ENCODE data around the gene PGPEP1.
"Not testable (repeated sequence)": the region's sequence is repeated elsewhere in the genome, so short reads cannot be mapped to it uniquely, and the experiment has no call there.

PGPEP1 gene

GRCh38 chr19:18349524-18350128, 9.2 kb downstream of the PGPEP1 start:
- no peak for DNase-seq (ENCODE audit: low read depth)
- H3K4me3 ChIP-seq (ENCODE audit: low read depth, low read length) = no peak overlapping the region
- TF ChIP-seq CTCF (IDR thresholded peaks at IDR 0.05; ENCODE audit: low read depth, low read length, missing control alignments) = peak; percentile 66

GRCh38 chr19:18350490-18350889, 10.1 kb downstream of the PGPEP1 start:
- H3K4me3 ChIP-seq (ENCODE audit: low read depth, low read length) = no peak overlapping the region
- no peak for DNase-seq (ENCODE audit: low read depth)
- no peak for TF ChIP-seq CTCF (IDR thresholded peaks at IDR 0.05; ENCODE audit: low read depth, low read length, missing control alignments)

GRCh38 chr19:18351544-18351943, 11.1 kb downstream of the PGPEP1 start:
- no peak for DNase-seq (ENCODE audit: low read depth)
- H3K4me3 ChIP-seq (ENCODE audit: low read depth, low read length) = no peak overlapping the region
- TF ChIP-seq CTCF (IDR thresholded peaks at IDR 0.05; ENCODE audit: low read depth, low read length, missing control alignments) = no peak

- no peak for TF ChIP-seq CTCF (IDR thresholded peaks at IDR 0.05; ENCODE audit: low read depth, low read length, missing control alignments)
- H3K4me3 ChIP-seq (ENCODE audit: low read depth, low read length) = no peak overlapping the region
- DNase-seq (ENCODE audit: low read depth) = no peak
Observed at GRCh38 chr19:18353378-18354005, 13.1 kb downstream of the PGPEP1 start.

- not testable (repeated sequence) for DNase-seq (ENCODE audit: low read depth); H3K4me3 ChIP-seq (ENCODE audit: low read depth, low read length)
Observed at GRCh38 chr19:18354743-18355142, 14.3 kb downstream of the PGPEP1 start.

GRCh38 chr19:18357041-18357440, 16.6 kb downstream of the PGPEP1 start:
- TF ChIP-seq CTCF (IDR thresholded peaks at IDR 0.05; ENCODE audit: low read depth, low read length, missing control alignments) = no peak
- H3K4me3 ChIP-seq (ENCODE audit: low read depth, low read length) = no peak overlapping the region
- no peak for DNase-seq (ENCODE audit: low read depth)

GRCh38 chr19:18361646-18362045, 21.2 kb downstream of the PGPEP1 start:
- no peak overlapping the region for H3K4me3 ChIP-seq (ENCODE audit: low read depth, low read length)
- no peak for DNase-seq (ENCODE audit: low read depth)
- no peak for TF ChIP-seq CTCF (IDR thresholded peaks at IDR 0.05; ENCODE audit: low read depth, low read length, missing control alignments)

Data from GM12864 (cell line).